Sigmoid colon (tissue), 7 donors: ENCODE results near the gene BEST1. TPM values are rescaled to one million over a fixed set of nuclear protein-coding genes. Genes with fewer than 3 reads are reported as not detected.
A peak's percentile ranks its signal among the peaks of the same experiment; 100 is the strongest.

ENCODE experiments used
- DNase-seq: peaks from one replicate; pipeline ENCODE4 v3.0.0-alpha.2; 2019
- H3K27ac ChIP-seq, 4 donors: fragments of 200-600 bp; sonication (generic); one replicate each; pipeline ENCODE4 v1.5.1; 2016 to 2019; ENCODE audit warnings: mild to moderate bottlenecking in 1 of 4
- H3K27me3 ChIP-seq, 3 donors: fragments of 200-600 bp; sonication (generic); one replicate each; pipeline ENCODE4 v1.5.1; 2019; ENCODE audit warnings: mild to moderate bottlenecking in 1 of 3
- H3K36me3 ChIP-seq, 4 donors: fragments of 200-600 bp; sonication (generic); one replicate each; pipeline ENCODE4 v1.5.1; 2016 to 2019
- H3K4me1 ChIP-seq, 4 donors: fragments of 200-600 bp; sonication (generic); one replicate each; pipeline ENCODE4 v1.5.1; 2017 to 2019
- H3K4me3 ChIP-seq, 4 donors: fragments of 200-600 bp; sonication (generic); one replicate each; pipeline ENCODE4 v1.5.1; 2017 to 2019; ENCODE audit warnings: mild to moderate bottlenecking in 2 of 4, moderate library complexity in 1 of 4
- H3K9me3 ChIP-seq, 4 donors: fragments of 200-600 bp in 3 of 4; sonication (generic) in 3 of 4; one replicate each; pipeline versions ENCODE4 v1.5.1 to v1.6.1; 2013 to 2019
- EP300 ChIP-seq, 4 donors: sonication (generic); formaldehyde crosslinking; IDR thresholded peaks; one replicate each; pipeline ENCODE4 v1.6.1; 2017; ENCODE audit warnings: antibody characterized with exemption in 4 of 4
- POLR2A ChIP-seq, 2 donors: fragments of 450-650 bp; IDR thresholded peaks; one replicate each; pipeline ENCODE4 v1.6.1; 2016; ENCODE audit warnings: antibody characterized with exemption in 2 of 2, mild to moderate bottlenecking in 2 of 2, moderate library complexity in 2 of 2
- POLR2AphosphoS5 ChIP-seq, 4 donors: sonication (generic); formaldehyde crosslinking; IDR thresholded peaks; one replicate each; pipeline ENCODE4 v1.6.1; 2017; ENCODE audit warnings: antibody characterized with exemption in 4 of 4
- WGBS, 2 donors: extraction: QIAGEN DNeasy Blood & Tissue Kit; methylation state at CpG; one replicate each; pipeline ENCODE4 v1.1.7; 2013; 5-methylcytosine and 5-hydroxymethylcytosine counted together
- intact Hi-C: fragments of 100-400 bp; cut with DNase I; formaldehyde crosslinking; loops from one replicate; pipeline ENCODE4 v1.15.1; 2023
- polyA plus RNA-seq, 3 donors: library from polyadenylated mRNA; stranded (reverse); fragments of 200-250 nt; gene quantifications; one replicate each; pipeline ENCODE4 v1.2.3, GENCODE V29; 2013
- total RNA-seq, 4 donors: library from RNA; depleted of rRNA; stranded (reverse); fragments of >200 nt; gene quantifications; one replicate each; pipeline ENCODE4 v1.1.0, GENCODE V29; 2016
- TF ChIP-seq, protein P1 (sequence below), 4 experiments: fragments of 450-650 bp in 3 of 4; fragments of 200-600 bp in 1 of 4; IDR thresholded peaks; one replicate each; pipeline ENCODE4 v1.5.1; 2016 to 2019; ENCODE audit warnings: antibody characterized with exemption in 4 of 4, mild to moderate bottlenecking in 3 of 4, moderate library complexity in 2 of 4
- donor health status: healthy with polysubstance abuse.
- donor health status: Bipolar disorder and iron deficiency.
- donor health status: healthy.

Gene BEST1
- total and polyA plus RNA-seq, 7 donors = 0.83 to 9.6 (median 4.3) TPM

- no peak for DNase-seq
- Histone ChIP-seq H3K27me3 (peaks cover 0 to 4% (median 0%) of the 10 kb centered on the region in 3 donors), H3K27ac (no peak overlapping the region), H3K36me3 (peaks cover 10 to 28% (median 12%) of the 10 kb centered on the region in 4 donors), H3K4me3 (no peak overlapping the region), H3K4me1 (peaks cover 0 to 55% (median 49%) of the 10 kb centered on the region in 4 donors), H3K9me3 (no peaks in the 10 kb centered on the region)
- intact Hi-C loops = no loop called here
- 17 to 49% methylated on average over 2 of the region's 2 CpGs for WGBS, 2 donors
- TF ChIP-seq, protein P1, sequence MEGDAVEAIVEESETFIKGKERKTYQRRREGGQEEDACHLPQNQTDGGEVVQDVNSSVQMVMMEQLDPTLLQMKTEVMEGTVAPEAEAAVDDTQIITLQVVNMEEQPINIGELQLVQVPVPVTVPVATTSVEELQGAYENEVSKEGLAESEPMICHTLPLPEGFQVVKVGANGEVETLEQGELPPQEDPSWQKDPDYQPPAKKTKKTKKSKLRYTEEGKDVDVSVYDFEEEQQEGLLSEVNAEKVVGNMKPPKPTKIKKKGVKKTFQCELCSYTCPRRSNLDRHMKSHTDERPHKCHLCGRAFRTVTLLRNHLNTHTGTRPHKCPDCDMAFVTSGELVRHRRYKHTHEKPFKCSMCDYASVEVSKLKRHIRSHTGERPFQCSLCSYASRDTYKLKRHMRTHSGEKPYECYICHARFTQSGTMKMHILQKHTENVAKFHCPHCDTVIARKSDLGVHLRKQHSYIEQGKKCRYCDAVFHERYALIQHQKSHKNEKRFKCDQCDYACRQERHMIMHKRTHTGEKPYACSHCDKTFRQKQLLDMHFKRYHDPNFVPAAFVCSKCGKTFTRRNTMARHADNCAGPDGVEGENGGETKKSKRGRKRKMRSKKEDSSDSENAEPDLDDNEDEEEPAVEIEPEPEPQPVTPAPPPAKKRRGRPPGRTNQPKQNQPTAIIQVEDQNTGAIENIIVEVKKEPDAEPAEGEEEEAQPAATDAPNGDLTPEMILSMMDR (IDR thresholded peaks at IDR 0.05) = no peak
- TF ChIP-seq EP300 (IDR thresholded peaks at IDR 0.05) (no peak), POLR2A (IDR thresholded peaks at IDR 0.05) (no peak), POLR2AphosphoS5 (IDR thresholded peaks at IDR 0.05) (no peak)
Measured at GRCh38 chr11:61959114-61959513, 9.0 kb downstream of the BEST1 start.

- Histone ChIP-seq H3K27me3 (peaks cover 0 to 2% (median 0%) of the 10 kb centered on the region in 3 donors), H3K4me1 (peaks cover 0 to 59% (median 51%) of the 10 kb centered on the region in 4 donors), H3K27ac (no peak overlapping the region), H3K4me3 (no peak overlapping the region), H3K36me3 (peaks cover 14 to 34% (median 15%) of the 10 kb centered on the region in 4 donors), H3K9me3 (no peaks in the 10 kb centered on the region)
- intact Hi-C loops = no loop called here
- WGBS, 2 donors = 87 to 91% methylated on average over 6 of the region's 6 CpGs
- TF ChIP-seq EP300 (IDR thresholded peaks at IDR 0.05) (no peak), POLR2A (IDR thresholded peaks at IDR 0.05) (no peak), POLR2AphosphoS5 (IDR thresholded peaks at IDR 0.05) (no peak)
- TF ChIP-seq, protein P1 (IDR thresholded peaks at IDR 0.05) = no peak
- no peak for DNase-seq
Measured at GRCh38 chr11:61959678-61960077, 9.5 kb downstream of the BEST1 start.

- DNase-seq = peak; percentile 64
- H3K36me3 ChIP-seq = peaks cover 15 to 42% (median 22%) of the 10 kb centered on the region in 4 donors
- H3K27me3 ChIP-seq = no peaks in the 10 kb centered on the region
- H3K27ac ChIP-seq = peak overlapping the region; percentile 69 to 100 (median 100)
- intact Hi-C loops = no loop called here
- no peak overlapping the region for H3K4me3 ChIP-seq
- no peaks in the 10 kb centered on the region for H3K9me3 ChIP-seq
- H3K4me1 ChIP-seq = peaks cover 0 to 59% (median 51%) of the 10 kb centered on the region in 4 donors
- TF ChIP-seq POLR2A (IDR thresholded peaks at IDR 0.05) = no peak
- WGBS, 2 donors = 85 to 92% methylated on average over 3 of the region's 3 CpGs
Measured at GRCh38 chr11:61960532-61960931, 10.4 kb downstream of the BEST1 start.

DNA sequence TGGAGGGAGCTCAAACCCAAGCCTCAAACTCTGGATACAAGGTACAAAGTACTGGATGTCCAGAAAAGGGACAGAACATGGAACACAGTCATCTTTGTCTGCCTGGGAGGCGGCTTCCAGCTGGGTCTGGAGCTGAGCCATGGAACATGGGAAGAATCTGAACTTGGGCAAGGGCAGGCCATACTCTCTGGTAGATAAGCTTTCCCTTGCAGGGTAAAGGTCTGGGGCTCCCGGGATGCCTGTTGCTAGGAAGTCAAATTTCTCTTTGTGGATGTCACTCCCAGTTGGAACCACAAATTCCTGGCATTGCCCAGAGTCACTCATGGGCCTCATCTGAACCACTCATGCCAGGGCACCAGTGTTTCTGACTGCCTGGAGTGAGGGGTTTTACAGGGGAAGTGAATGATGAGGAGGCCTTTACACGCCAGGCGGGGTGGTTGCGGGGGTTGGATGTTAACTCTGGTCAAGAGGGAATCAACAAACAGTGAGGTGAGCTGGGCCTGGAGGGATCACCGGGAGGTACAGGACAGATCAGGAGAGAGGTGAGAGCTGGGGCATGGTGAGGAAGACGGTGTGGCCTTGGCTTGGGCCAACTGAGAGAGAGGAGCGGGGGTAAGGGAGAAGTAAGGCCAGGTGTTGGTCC, 11.5 kb downstream of the BEST1 start:
- no peaks in the 10 kb centered on the region for H3K9me3 ChIP-seq
- WGBS, 2 donors = 78 to 87% methylated on average over 8 of the region's 8 CpGs
- intact Hi-C loops = no loop called here
- no peak overlapping the region for H3K4me3 ChIP-seq
- H3K27me3 ChIP-seq = no peaks in the 10 kb centered on the region
- TF ChIP-seq POLR2AphosphoS5 (IDR thresholded peaks at IDR 0.05) (peak in 2 of 4 donors; percentile 34 to 43), EP300 (IDR thresholded peaks at IDR 0.05) (peak in 1 of 4 donors; percentile 49), POLR2A (IDR thresholded peaks at IDR 0.05) (no peak)
- TF ChIP-seq, protein P1 (IDR thresholded peaks at IDR 0.05) = no peak
- peak overlapping the region; percentile 99 to 100 (median 100) for H3K27ac ChIP-seq
- peaks cover 0 to 57% (median 48%) of the 10 kb centered on the region in 4 donors for H3K4me1 ChIP-seq
- peak; percentile 87 for DNase-seq
- H3K36me3 ChIP-seq = peaks cover 15 to 50% (median 23%) of the 10 kb centered on the region in 4 donors

DNA sequence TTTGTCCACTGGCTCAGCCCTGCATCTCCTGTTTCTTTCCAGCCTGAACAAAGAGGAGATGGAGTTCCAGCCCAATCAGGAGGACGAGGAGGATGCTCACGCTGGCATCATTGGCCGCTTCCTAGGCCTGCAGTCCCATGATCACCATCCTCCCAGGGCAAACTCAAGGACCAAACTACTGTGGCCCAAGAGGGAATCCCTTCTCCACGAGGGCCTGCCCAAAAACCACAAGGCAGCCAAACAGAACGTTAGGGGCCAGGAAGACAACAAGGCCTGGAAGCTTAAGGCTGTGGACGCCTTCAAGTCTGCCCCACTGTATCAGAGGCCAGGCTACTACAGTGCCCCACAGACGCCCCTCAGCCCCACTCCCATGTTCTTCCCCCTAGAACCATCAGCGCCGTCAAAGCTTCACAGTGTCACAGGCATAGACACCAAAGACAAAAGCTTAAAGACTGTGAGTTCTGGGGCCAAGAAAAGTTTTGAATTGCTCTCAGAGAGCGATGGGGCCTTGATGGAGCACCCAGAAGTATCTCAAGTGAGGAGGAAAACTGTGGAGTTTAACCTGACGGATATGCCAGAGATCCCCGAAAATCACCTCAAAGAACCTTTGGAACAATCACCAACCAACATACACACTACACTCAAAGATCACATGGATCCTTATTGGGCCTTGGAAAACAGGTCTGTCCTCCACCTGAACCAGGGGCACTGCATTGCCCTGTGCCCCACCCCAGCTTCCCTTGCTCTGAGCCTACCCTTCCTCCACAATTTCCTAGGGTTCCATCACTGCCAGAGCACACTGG, 12.3 kb downstream of the BEST1 start:
- peaks cover 0 to 57% (median 48%) of the 10 kb centered on the region in 4 donors for H3K4me1 ChIP-seq
- H3K27me3 ChIP-seq = no peaks in the 10 kb centered on the region
- peaks cover 15 to 50% (median 23%) of the 10 kb centered on the region in 4 donors for H3K36me3 ChIP-seq
- 85 to 90% methylated on average over 12 of the region's 12 CpGs for whole genome bisulfite sequencing, 2 donors
- TF ChIP-seq POLR2AphosphoS5 (IDR thresholded peaks at IDR 0.05) = peak in 2 of 4 donors; percentile 5 to 46
- TF ChIP-seq, protein P1 (IDR thresholded peaks at IDR 0.05) = no peak
- no peak overlapping the region for H3K4me3 ChIP-seq
- H3K9me3 ChIP-seq = no peaks in the 10 kb centered on the region
- no peak for DNase-seq
- intact Hi-C loops = no loop called here
- H3K27ac ChIP-seq = peak overlapping the region; percentile 99 to 100 (median 100)
